Kidney capillary endothelial cell (primary cell): ENCODE measurements around the gene GREB1.

ENCODE experiments used
- DNase-seq: peaks from one replicate; pipeline ENCODE4 v3.0.0-alpha.2; 2018; ENCODE audit warnings: low spot score

The GREB1 gene

DNA sequence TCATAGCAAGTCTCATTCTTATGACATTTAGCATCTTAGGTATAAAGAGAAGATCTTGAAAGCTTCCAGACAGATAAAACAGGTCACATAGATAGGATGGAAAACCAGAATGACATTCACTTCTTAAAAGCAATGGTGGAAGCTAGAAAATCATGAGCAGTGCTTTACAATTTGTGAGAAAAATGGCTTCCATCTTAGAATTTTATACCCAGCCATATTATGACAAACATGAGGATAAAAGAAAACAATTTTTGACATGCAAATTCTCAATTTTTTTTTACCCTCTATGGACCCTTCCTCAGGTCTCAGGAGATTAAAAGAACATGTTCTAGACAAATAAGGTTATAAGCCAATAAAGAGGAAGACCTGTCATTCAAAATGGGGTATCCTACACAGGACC, 129.0 kb downstream of the GREB1 start:
- no peak for DNase-seq

DNA sequence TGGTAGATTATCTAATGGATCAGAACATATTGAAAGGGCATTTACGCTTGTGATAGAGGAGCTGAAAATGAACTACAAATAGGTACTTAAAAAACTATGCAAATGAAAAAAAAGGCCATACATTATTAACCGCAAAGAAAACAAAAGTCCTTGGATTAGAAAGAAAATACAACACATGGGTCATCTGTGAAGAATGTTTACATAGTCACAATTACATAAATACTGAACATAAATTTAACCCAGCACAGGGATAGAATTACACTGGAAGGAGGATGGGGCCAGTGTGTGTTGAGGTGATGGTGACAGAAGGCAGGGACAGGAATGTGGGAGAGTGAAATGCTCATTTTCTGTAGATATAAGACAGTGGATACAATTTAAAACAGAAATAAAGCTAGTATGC, 129.6 kb downstream of the GREB1 start:
- DNase-seq: no peak

DNA sequence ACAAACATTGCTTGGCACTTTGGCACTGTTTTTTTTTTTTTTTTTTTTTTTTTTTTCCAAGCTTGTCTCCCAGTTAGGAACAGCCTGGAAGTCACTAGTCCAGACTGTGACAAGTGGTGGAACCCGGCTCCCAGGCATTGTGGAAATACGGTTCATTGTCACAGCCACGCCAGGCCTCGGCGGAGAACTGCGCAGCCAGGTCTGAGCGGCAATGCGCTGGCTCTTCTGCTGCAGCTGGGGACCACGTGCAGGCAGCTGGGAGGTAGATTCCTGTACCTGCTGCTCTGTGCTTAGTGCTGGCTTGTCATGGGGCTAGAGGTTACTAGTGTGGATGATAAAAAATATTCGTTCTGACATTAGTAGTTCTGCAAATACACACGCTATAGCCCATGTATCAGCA, 131.2 kb downstream of the GREB1 start:
- DNase-seq: no peak

DNA sequence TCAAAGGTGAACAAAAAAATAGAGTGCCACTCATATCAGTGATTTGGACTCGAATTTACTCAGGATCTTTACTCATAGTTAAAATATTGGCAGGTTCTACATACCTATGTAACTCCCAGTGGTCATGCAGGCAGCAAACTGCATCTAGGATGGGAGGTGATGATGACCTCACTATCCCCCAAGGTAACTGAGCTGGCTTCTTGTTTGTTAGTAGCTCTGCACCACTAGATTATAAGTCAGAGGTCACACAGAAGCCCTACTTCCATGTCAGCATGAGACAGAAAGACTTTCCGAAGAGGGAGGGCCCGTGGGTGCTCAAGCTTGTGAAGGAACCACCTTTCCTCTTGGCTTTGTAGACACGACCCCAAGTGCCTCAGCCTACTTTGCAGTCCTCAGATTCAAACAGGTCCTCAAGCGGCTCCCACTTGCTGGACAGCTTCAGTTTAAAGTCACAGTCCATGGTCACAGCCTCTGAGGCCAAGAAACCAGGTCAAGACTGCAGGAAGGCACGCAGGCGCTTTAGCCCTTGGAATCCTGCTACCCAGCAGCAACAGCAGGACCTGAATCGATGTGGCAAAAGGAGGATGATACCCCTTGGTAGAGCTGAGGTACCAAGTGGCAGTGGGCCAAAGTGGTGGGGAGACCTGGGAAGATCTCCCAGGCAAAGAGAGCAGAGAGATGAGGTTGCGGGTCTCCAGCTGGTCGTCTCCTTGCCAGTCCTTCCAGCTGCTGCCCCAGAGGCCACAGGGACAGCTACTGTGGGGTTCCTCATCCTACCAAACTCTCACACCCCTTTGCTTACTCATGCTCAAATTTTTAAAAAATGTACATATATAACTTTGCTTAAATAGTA, 131.9 kb downstream of the GREB1 start:
- DNase-seq: no peak

DNA sequence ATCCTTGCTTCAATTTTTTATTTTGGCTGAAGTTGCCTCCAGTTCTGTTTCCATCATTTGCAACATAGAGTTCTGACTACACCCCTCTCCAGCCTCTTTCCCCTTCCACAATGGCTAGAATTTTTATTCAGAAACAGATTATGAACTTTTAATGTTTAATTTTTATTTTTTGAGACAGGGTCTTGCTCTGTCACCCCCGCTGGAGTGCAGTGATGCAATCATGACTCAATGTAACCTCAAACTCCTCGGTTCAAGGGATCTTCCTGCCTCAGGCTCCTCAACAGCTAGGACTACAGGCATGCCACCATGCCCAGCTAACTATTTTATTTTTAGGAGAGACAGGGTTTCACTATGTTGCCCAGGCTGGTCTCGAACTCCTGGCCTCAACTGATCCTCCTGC, 133.3 kb downstream of the GREB1 start:
- no peak for DNase-seq

DNA sequence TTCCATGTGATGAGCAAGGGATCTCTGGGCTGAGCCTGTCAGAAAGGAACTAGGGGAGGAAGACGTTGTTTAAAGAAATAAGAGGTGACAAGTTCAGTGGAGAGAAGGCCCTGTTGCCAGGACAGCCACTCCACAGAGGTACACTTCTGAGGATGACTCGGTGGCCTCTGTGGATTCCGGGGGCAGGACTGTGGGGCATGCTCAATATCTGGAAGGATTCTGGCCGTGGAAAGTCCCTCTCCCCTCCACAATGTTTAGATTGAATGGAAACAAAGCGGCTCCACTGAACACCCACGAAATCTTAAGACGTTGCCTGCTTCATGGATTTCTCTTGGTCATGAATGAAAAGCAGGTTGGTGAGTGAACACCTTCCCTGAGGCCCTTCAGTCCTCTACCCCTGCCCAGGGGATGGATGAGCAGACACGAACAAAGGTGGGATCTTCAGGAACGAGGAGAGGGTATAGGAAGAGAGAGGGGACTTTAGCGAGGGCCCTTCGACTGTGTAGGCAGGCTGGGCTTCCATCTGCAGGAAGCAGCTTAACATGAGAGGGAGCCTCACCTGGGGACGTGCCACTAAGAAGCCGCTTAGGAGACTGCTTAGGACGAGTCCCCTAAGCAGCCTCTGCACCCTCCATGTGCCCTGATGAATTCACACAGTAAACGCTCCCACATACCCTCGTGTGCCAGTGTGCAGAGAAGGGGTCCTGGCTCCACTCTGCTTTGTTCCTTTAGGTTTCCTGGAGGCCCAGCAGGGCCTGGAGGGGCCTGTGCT, 134.2 kb downstream of the GREB1 start:
- DNase-seq: no peak

DNA sequence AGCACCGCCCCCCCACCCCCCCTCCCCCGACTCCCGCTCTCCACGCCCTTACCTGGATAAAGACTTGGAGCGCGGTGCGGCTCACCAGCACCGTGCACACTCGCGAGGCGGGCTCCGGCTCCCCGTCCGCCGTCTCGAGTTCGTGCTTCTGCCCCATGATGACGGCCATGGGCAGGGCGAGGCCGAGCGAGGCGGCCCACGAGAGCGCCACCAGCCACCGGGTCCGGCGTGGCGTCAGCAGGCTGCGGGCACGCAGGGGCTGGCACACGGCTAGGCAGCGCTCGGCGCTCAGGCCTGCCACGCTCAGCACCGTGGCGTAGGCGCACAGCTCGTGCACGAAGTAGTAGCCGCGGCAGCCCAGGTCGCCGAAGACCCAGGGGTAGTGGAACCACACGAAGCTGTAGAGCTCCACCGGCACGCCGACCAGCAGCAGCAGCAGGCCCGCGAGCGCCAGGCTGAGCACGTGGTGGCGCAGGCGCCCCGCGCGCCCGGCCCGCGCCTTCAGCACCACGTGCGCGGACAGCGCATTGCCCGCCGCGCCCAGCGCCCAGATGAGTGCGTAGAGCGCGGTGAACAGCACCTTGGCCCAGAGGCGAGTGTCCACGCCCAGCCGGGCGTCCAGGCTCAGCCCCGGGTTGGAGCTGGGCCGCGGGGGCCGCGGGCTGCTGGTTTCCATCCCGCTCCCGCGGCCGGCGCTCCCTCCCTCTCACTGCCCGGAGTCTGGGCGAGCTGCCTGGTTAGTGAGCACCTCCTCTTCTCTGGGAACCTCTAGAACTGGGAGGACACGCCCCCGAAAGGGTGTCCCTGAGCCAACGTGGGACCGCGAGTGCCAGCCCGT, 135.8 kb downstream of the GREB1 start, which contains the start of gene NTSR2:
TSS of gene NTSR2 (minus strand) at position 742 of the 838 bp plus-strand sequence. CDS start at position 676, 66 bp downstream.
- DNase-seq: peak; percentile 48

DNA sequence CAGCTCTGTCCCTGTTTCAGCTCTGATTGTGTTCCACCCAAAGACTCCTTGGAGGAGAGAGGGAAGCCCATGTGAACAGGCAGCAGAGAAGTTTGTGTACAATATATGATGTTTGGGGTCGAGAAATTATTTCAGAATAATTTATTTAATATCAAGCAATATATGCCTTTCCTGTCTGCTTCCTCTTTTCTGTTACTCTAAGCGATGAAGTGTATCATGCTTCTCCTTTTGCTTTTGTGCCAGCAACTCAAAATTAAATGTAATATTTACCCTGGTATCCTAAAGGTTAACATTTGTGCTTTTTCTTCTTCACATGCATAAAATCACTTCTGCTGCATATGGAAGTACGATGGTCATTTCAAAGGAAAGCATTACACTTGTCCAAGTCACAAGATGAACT, 138.6 kb downstream of the GREB1 start:
- no peak for DNase-seq

DNA sequence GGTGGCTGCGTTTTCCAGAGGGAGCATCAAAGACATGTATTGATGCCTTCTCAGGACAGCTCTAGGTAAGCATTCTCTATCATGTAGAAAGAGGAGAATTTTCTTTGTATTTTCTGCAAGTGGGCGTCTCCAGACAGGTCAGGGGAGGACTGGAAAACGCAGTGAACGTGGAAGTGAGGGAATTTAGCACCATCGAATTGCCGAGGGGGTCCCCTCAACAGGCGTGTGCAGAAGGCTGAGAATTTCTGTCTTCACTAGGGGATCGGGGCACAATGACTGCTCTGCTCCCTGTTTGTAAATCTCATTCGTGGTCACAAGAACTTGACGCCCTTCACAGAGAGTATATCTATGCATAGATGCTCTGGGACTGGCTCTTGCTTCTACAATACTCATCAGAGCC, 141.1 kb downstream of the GREB1 start:
- DNase-seq: no peak

DNA sequence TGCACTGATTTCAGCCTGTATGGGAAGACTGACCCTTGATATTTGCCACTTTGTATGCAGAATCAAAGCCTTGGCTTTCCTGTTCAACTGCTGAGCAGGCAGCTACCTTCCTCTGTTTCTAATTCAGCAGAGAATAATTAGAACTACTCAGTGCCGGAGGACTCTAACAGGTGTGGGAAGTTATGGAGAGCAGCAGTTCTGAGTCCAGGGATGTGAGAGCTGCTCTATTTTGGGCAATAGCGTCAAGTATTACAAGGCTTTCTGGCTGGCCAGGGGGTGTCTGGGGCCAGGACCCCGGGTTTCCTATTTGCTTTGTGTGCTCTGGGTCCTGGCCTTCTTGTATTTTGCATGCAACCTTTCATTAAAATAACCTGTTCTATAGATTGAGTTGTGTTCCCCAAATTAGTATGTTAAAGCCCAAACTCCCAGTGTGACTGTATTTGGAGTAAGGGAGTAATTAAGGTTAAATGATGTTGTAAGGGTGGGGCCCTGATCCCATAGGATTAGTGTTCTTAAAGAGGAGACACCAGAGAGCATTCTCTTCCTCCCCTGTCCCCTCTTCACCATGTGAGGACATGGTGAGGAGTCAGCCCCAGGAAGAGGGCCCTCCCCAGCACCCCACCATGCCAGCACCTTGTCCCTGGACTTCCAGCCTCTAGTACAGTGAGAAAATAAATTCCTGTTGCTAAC, 141.7 kb downstream of the GREB1 start:
- no peak for DNase-seq

DNA sequence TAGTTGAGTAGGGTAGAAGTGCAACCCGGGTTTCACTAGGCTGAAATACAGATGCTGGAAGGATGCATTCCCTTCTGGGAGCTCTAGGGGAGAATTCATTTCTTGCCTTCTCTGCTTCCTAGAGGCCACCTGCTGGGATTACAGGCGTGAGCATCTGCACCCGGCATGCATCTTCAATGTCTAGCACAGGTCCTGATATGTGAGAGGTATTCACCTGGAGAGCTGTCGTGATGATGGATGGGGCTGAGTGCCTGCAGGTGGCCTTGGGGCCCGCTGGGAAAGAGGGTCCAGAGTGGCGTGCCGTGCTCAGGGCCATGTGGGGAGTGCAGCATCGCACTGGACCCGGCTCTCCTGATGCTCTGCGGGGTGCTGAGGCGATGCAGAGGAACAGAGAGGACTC, 142.8 kb downstream of the GREB1 start:
- no peak for DNase-seq

DNA sequence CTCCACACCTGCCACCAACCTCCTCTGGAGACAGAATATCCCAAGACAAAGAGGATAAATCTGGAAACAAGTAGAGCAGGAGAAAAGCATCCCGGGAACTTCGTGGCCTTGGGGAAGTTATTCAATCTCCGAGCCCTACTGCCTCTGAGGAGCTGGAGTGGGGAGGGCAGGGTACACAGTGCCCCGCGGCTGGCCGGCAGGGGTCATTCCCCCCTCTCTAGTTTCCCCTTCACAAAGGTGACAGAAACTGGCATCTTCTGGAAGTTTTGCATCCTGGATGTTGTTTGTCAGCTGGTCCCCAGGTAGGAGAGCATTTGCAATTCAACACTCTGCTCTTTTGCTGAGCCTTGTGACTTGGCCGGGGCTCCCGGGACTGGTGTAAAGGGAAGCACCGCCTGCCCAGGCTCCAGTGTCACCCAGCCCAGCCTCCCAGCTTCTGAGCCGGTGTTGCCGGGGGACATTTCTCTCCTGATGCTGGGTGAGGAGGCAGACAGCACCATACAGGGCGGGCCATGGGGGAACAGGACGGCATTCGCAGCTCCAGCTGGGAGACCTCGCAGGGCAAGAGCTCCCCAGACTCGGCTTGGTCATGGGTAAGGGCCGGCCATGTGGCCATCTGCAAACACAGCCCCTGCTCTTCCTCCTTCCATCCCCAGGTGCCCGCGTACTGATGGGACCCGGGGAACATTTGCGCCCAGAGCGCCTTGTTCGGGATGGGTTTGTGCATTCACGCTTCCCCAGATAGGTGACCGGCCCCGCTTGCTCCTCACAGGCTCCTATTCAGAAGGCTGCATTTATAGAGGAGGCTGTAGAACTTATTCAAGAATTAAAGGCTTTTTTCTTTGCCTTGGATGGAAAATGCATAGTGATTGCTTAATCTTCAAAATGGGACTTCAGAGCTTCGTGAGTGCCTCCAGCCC, 143.6 kb downstream of the GREB1 start:
- no peak for DNase-seq

DNA sequence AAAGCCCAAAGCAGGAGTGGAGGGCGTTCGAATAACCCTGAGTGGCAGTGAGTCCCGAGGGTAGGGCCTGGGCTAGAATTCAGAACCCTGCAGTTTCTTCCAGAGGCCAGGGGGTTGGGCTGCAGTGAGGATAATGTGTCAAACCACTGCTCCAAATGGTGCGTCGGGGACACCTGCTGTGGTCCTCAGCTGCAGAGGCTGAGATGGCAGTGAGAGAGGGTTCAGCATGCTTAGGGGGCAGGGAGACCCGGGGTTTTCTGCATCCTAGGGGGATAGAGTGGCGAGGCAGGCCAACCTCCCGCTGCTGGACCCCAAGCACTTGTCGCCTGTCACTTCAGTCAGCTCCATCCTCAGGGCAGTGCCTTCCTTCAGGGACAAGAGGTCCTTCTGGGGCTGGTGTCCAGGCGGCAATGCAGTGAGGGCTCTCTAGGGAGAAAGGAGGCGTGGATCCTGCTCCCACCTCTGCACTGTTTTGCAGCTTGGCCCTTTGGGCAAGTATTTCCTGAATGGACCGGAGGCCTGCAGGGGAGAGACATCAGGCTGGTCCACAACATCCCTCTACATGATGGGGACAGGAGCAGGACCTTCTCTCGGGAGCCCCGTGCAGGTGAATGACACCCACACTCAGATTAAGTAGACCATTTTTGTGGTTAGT, 144.6 kb downstream of the GREB1 start:
- DNase-seq: no peak

DNA sequence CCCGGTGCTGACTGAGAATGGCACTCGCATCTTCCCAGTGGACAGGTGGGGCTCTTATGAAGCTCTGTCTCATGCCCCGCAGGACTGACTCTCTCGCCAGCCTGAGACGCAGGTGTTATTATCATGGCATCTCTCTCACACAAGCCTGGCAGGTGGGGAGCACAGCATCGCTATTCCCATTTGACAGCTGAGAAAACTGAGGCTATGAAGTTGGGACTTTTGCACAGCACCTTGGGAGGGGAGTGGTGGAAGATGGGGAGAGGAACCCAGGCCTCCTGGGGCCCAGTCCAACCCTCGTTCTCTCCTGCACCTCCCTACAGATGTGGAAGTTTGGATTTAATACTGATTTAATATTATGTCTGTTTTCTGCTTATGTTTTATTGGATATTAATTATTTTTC, 145.2 kb downstream of the GREB1 start:
- DNase-seq: no peak

DNA sequence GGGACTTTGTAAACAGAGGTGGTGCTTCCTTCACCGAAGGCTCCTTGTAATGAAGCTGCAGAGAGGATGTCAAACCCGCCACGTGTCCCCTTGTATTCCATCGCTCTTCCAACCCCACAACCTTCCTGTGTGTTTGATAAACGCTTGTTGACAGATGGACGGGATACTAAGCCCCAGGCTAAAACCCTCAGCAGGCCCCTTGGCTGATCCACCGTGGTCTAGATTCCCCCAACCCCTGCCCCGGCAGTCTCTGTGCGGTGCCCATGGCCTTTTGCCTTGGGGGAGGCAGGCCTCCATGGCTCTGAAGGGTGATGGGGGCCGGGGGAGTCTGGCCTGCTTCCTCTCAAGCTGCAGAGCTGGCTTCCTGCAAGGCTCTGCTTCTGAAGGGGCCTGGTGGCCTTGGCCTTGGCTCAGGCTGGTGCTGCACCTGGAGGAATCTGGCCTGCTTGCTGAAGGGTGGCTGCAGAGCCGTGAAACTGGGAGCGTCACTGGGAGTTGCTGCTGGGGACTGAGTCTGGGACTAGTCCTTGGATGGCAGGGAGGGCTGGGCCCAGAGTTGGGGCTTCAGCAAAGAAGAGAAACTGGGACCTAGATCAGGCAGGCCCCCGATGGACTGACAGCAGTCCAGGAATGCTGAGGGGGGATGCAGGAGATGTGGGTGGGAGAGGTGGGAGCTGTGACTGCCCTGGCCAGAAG, 145.8 kb downstream of the GREB1 start:
- DNase-seq: no peak

DNA sequence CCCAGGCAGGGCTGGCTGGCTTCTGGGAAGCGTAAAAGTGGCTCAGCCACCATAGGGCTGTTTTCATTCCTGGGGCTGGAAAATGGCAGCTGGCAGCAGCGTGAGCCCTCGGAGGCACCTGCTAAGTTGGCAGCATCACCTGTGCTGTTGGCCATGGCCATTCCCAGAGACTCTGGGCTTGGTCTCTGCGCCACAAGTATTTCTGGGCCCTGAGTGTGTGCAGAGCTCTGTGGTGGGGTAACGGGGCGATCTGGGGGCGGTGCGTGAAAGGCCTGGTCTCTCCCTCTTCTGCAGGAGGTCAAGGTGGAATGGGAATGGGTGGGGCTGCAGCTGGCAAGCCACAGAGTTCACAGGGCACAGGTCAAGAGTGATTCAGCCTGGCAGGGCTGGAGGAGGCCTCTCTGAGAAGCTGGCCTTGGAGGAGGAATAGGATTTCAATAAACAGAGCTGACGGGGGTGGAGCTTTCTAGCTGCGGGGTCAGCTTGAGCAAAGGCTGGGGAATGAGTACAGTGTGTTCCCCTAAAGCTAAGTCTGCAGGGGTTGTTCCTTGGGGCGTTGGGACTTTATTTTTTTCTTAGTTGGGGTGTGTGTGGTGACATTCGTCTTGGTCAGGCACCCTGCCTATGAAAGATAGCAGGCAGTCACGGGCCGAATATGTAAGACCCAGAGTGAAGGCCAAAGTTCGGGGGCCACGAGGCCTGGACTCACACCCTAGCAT, 146.5 kb downstream of the GREB1 start:
- DNase-seq: no peak

DNA sequence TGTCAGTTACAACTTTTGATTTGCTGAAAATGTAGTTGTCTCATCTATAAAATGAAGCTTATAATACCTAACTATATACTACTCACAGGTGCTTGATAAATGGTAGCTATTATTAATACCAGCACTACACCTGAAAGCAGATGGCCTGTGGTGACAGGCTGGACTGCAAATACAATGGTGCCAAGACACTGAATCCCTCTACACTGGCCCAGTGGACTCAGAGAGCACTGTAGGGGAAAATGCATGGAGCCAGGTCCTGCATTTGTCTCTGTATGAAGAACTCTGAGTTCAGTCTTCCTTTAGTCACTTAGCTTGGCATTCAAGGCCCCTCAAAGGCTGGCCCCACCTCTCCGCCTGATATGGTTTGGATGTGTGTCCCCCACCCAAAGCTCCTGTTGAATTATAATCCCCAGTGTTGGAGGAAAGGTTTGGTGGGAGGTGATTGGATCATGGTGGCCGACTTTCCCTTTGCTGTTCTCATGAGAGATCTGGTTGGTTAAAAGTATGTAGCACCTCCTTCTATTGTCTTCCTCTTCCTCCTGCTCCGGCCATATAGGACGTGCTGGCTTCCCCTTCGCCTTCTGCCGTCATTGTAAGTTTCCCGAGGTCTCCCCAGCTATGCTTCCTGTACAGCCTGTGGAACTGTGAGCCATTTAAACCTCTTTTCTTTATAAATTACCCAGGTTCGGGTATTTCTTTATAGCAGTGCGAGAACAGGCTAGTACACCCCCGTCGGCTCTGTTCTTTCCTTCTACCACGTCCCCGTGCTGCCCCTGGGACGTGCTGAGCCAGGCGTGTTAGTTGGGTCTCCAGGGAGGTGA, 147.3 kb downstream of the GREB1 start:
- DNase-seq: peak; percentile 44
